HL-60 (cell line): ENCODE measurements around the gene RASA1.

Source experiments
- DNase-seq, 2 experiments: peaks; one replicate each; pipeline ENCODE4 v3.0.0-alpha.2; 2010 to 2020; ENCODE audit warnings: low read depth in 1 of 2, low spot score in 1 of 2
- H3K27ac ChIP-seq: fragments of 250-450 bp; sonication (Bioruptor Pico); replicated peaks from 2 replicates; pipeline ENCODE4 v1.5.1; 2020; ENCODE audit warnings: mild to moderate bottlenecking, moderate library complexity
- H3K27me3 ChIP-seq: fragments of 250-450 bp; sonication (Bioruptor Pico); 2 replicates; pipeline ENCODE4 v1.5.1; 2021; ENCODE audit warnings: mild to moderate bottlenecking, moderate library complexity; ENCODE audit not compliant: insufficient read depth, poor library complexity, severe bottlenecking
- H3K4me3 ChIP-seq: replicated peaks from 2 replicates; pipeline ENCODE4 v1.5.1; 2011; ENCODE audit warnings: mild to moderate bottlenecking, control low read depth, low read length; ENCODE audit not compliant: insufficient read depth
- CTCF ChIP-seq: IDR thresholded peaks from one replicate; pipeline ENCODE4 v1.5.1; 2011; ENCODE audit warnings: low read length, control low read depth, inconsistent platforms; ENCODE audit not compliant: insufficient read depth
- GABPA ChIP-seq: IDR thresholded peaks from 2 replicates; pipeline ENCODE4 v1.6.1; 2012; ENCODE audit warnings: low read depth
- POLR2AphosphoS5 ChIP-seq: IDR thresholded peaks from 2 replicates; pipeline ENCODE4 v1.6.1; 2012; ENCODE audit warnings: low read depth
- REST ChIP-seq: IDR thresholded peaks from 2 replicates; pipeline ENCODE4 v1.6.1; 2012; ENCODE audit warnings: low read depth; ENCODE audit not compliant: insufficient replicate concordance
- SPI1 ChIP-seq: IDR thresholded peaks from 2 replicates; pipeline ENCODE4 v1.6.1; 2012; ENCODE audit warnings: low read depth, mild to moderate bottlenecking, borderline replicate concordance

The RASA1 gene

GRCh38 chr5:87361536-87362213 is 94.0 kb downstream of the RASA1 start:
- no peak for DNase-seq
- Histone ChIP-seq H3K27ac (no peak overlapping the region), H3K27me3 (no peaks in the 10 kb centered on the region), H3K4me3 (no peak overlapping the region)
- TF ChIP-seq SPI1 (no peak), CTCF (no peak), REST (no peak), GABPA (no peak), POLR2AphosphoS5 (no peak)

- TF ChIP-seq SPI1 (no peak), POLR2AphosphoS5 (no peak), REST (no peak), CTCF (no peak), GABPA (no peak)
- no peak overlapping the region for H3K4me3 ChIP-seq
- DNase-seq = no peak
- H3K27me3 ChIP-seq = no peaks in the 10 kb centered on the region
- H3K27ac ChIP-seq = no peak overlapping the region
Observed at GRCh38 chr5:87367243-87367642, 99.6 kb downstream of the RASA1 start.

GRCh38 chr5:87368601-87369000 is 100.9 kb downstream of the RASA1 start:
- Histone ChIP-seq H3K27me3 (no peaks in the 10 kb centered on the region), H3K4me3 (no peak overlapping the region), H3K27ac (no peak overlapping the region)
- no peak for DNase-seq
- TF ChIP-seq REST (no peak), CTCF (no peak), SPI1 (no peak), POLR2AphosphoS5 (no peak)
